GM23338 (cell line): Measurements from ENCODE around the gene SEC61G.

Source experiments
- CTCF ChIP-seq, 2 experiments: fragments of 200-600 bp in 1 of 2; sonication (generic) in 1 of 2; conservative IDR thresholded peaks; 2 replicates each; pipeline versions ENCODE4 v1.5.1 to v1.6.1; 2016 to 2017; ENCODE audit warnings: antibody characterized with exemption in 2 of 2, low read depth in 2 of 2, mild to moderate bottlenecking in 2 of 2, moderate library complexity in 1 of 2
- ETS1 ChIP-seq: IDR thresholded peaks from 2 replicates; pipeline ENCODE4 v1.6.1; 2016; ENCODE audit warnings: antibody characterized with exemption

- TF ChIP-seq CTCF (conservative IDR thresholded peaks at IDR 0.05; ENCODE audit: low read depth in 2 of 2) = no peak
- no peak for TF ChIP-seq ETS1
Measured at GRCh38 chr7:54709283-54709682, 49.7 kb downstream of the SEC61G start.
